ENCODE data around the gene TSEN34.

GRCh38 chr19:54148158-54148557 lies 43.0 kb upstream of the TSEN34 start:
- TF ChIP-seq CTCF (IDR thresholded peaks at IDR 0.05): no peak
- TF ChIP-seq POLR2A (IDR thresholded peaks at IDR 0.05): no peak

Measured in stomach (tissue), 4 donors.